Neuronal stem cell (in vitro differentiated cells): Measurements from ENCODE around the gene ITSN2.

Experiments used
- DNase-seq: peaks from one replicate; pipeline ENCODE4 v3.0.0-alpha.2; 2013; ENCODE audit warnings: low spot score
- H2AFZ ChIP-seq: one replicate; pipeline ENCODE4 v1.6.1; 2013; ENCODE audit warnings: mild to moderate bottlenecking, low read length, inconsistent platforms
- H2AK5ac ChIP-seq: 2 replicates; pipeline ENCODE4 v1.6.1; 2013; ENCODE audit warnings: low read depth, mild to moderate bottlenecking, inconsistent platforms, low read length, moderate library complexity, mixed read lengths
- H2BK120ac ChIP-seq: 2 replicates; pipeline ENCODE4 v1.6.1; 2013; ENCODE audit warnings: low read depth, mild to moderate bottlenecking, inconsistent platforms, low read length, moderate library complexity, mixed read lengths
- H2BK12ac ChIP-seq: one replicate; pipeline ENCODE4 v1.6.1; 2013; ENCODE audit warnings: low read length, inconsistent platforms
- H2BK15ac ChIP-seq: 2 replicates; pipeline ENCODE4 v1.6.1; 2013; ENCODE audit warnings: mild to moderate bottlenecking, low read length, inconsistent platforms, mixed read lengths
- H2BK5ac ChIP-seq: one replicate; pipeline ENCODE4 v1.6.1; 2013; ENCODE audit warnings: inconsistent platforms, mild to moderate bottlenecking, low read length, moderate library complexity
- H3K14ac ChIP-seq: one replicate; pipeline ENCODE4 v1.6.1; 2013; ENCODE audit warnings: low read length, inconsistent platforms
- H3K18ac ChIP-seq: 2 replicates; pipeline ENCODE4 v1.6.1; 2013; ENCODE audit warnings: low read length, inconsistent platforms
- H3K23ac ChIP-seq: 2 replicates; pipeline ENCODE4 v1.6.1; 2013; ENCODE audit warnings: low read depth, mild to moderate bottlenecking, mixed read lengths, low read length, inconsistent platforms; ENCODE audit not compliant: poor library complexity
- H3K27ac ChIP-seq: replicated peaks from 3 replicates; pipeline ENCODE4 v1.5.1; 2013; ENCODE audit warnings: low read length, inconsistent platforms
- H3K27me3 ChIP-seq, 3 experiments: 2 replicates each; pipeline ENCODE4 v1.6.1; 2013; ENCODE audit warnings: low read length in 3 of 3, mild to moderate bottlenecking in 2 of 3, inconsistent platforms in 1 of 3, low read depth in 1 of 3, mixed read lengths in 1 of 3, moderate library complexity in 1 of 3; ENCODE audit not compliant: control insufficient read depth in 3 of 3, insufficient read depth in 3 of 3
- H3K36me3 ChIP-seq, 2 donors: replicated peaks in 1 of 2; 2 replicates each; pipeline ENCODE4 v1.6.1; 2013; ENCODE audit warnings: low read length in 2 of 2; ENCODE audit not compliant: control insufficient read depth in 2 of 2, insufficient read depth in 2 of 2
- H3K4ac ChIP-seq: 2 replicates; pipeline ENCODE4 v1.6.1; 2013; ENCODE audit warnings: inconsistent platforms, mild to moderate bottlenecking, low read length, moderate library complexity
- H3K4me1 ChIP-seq, 2 donors: 1 replicate in 1 of 2; 2 replicates in 1 of 2; pipeline ENCODE4 v1.6.1; 2013; ENCODE audit warnings: low read length in 2 of 2, low read depth in 1 of 2; ENCODE audit not compliant: control insufficient read depth in 2 of 2, insufficient read depth in 1 of 2
- H3K4me2 ChIP-seq: one replicate; pipeline ENCODE4 v1.6.1; 2013; ENCODE audit warnings: mild to moderate bottlenecking, low read length, inconsistent platforms; ENCODE audit not compliant: insufficient read depth, poor library complexity, severe bottlenecking
- H3K4me3 ChIP-seq, 2 donors: 2 replicates each; pipeline ENCODE4 v1.5.1; 2013; ENCODE audit warnings: low read length in 2 of 2, mild to moderate bottlenecking in 2 of 2, inconsistent platforms in 1 of 2, moderate library complexity in 1 of 2
- H3K79me1 ChIP-seq: one replicate; pipeline ENCODE4 v1.6.1; 2013; ENCODE audit warnings: low read depth, mild to moderate bottlenecking, inconsistent platforms, low read length, moderate library complexity
- H3K9ac ChIP-seq: one replicate; pipeline ENCODE4 v1.6.1; 2013; ENCODE audit warnings: mild to moderate bottlenecking, low read depth, low read length, inconsistent platforms; ENCODE audit not compliant: poor library complexity
- H3K9me3 ChIP-seq, 2 donors: replicated peaks in 1 of 2; 2 replicates each; pipeline versions ENCODE3 to v1.6.1; 2013; ENCODE audit warnings: low read length in 2 of 2, mild to moderate bottlenecking in 2 of 2, inconsistent platforms in 1 of 2, low read depth in 1 of 2, mixed read lengths in 1 of 2, moderate library complexity in 1 of 2; ENCODE audit not compliant: control insufficient read depth in 2 of 2, insufficient read depth in 1 of 2
- H4K8ac ChIP-seq: one replicate; pipeline ENCODE4 v1.6.1; 2013; ENCODE audit warnings: low read depth, mild to moderate bottlenecking, inconsistent platforms, low read length, moderate library complexity
- H4K91ac ChIP-seq: one replicate; pipeline ENCODE4 v1.6.1; 2013; ENCODE audit warnings: low read length, low read depth, mild to moderate bottlenecking, inconsistent platforms; ENCODE audit not compliant: poor library complexity
- WGBS, 2 donors: extraction: QIAGEN DNeasy Blood & Tissue Kit; methylation state at CpG; one replicate each; pipeline ENCODE4 v1.1.7; 2013; ENCODE audit warnings: missing lambda C conversion rate in 2 of 2, mixed read lengths in 1 of 2; ENCODE audit not compliant: insufficient read length in 2 of 2, insufficient replicate concordance in 1 of 2; ENCODE audit errors: extremely low coverage in 2 of 2; 5-methylcytosine and 5-hydroxymethylcytosine counted together

ITSN2 gene

DNA sequence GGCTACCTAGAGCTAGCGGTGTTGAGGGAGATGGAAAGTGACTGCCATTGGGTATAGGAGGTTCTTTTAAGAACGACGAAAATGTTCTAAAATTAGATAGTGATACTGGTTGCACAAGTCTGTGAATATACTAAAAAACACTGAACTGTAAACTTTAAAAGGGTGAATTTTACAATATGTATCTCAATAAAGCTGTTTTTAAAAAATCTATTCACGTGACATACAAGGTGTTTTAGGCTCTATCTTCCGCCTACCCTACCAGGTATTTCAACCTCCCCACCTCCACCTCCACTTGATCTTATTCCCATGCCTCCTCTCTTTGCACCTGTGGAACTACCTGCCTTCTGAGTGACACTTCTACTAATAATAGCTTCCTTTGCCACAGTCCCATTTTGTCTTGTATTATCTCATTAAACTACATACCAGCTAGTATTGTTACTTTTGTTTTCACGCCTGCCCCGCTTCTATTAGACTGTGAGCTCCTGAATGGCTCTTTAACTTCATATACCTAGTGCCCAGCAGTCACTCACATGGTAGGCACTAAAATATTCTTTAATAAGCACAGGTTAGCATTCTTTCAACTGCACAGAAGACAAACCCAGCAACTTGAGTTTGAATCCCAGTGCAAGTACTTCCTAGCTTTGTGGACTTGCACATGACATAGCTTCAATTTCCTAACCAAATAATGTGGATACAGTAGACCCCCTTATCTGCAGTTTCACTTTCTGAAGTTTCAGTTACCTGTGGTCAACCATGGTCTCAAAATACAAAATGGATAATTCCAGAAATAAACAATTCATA lies 9.3 kb downstream of the ITSN2 start:
- H3K4me2 ChIP-seq: no peak overlapping the region
- no peak overlapping the region for H4K8ac ChIP-seq
- no peak overlapping the region for H3K27ac ChIP-seq
- H2BK15ac ChIP-seq: no peak overlapping the region
- H3K4me3 ChIP-seq: no peak overlapping the region
- no peak overlapping the region for H3K23ac ChIP-seq
- H3K18ac ChIP-seq: no peak overlapping the region
- no peak overlapping the region for H2AK5ac ChIP-seq
- no peak overlapping the region for H3K14ac ChIP-seq
- H3K4me1 ChIP-seq: peaks cover 0 to 4% of the 10 kb centered on the region in 2 donors
- H2AFZ ChIP-seq: no peak overlapping the region
- H3K9me3 ChIP-seq: no peaks in the 10 kb centered on the region
- H3K36me3 ChIP-seq: no peaks in the 10 kb centered on the region
- no peak overlapping the region for H4K91ac ChIP-seq
- H2BK12ac ChIP-seq: no peak overlapping the region
- H3K9ac ChIP-seq: no peak overlapping the region
- H3K27me3 ChIP-seq: no peaks in the 10 kb centered on the region
- no peak for DNase-seq
- no peak overlapping the region for H3K4ac ChIP-seq
- no CpG with 5 or more reads among the region's 7 CpGs for WGBS, 2 donors
- H3K79me1 ChIP-seq: no peaks in the 10 kb centered on the region
- H2BK5ac ChIP-seq: no peak overlapping the region
- no peak overlapping the region for H2BK120ac ChIP-seq

DNA sequence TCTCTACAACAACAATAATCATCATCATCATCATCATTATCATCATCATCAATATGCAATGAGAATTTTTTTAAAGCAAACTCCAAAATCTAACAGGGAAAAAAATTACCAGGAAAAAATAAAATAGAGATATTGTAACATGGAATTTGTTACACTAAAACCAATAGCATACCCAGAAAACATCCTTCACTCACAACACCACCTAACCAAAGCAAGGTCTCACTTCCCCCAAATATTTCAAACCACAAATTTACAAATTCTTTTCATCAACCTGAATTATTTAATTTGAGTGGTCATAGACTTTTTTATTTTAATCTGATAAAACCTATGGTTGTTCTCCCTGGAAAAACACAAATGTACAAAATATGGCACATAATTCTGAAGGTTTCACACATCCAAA lies 11.2 kb downstream of the ITSN2 start:
- no peak overlapping the region for H2AK5ac ChIP-seq
- H3K9me3 ChIP-seq: no peaks in the 10 kb centered on the region
- H3K23ac ChIP-seq: no peak overlapping the region
- no peak overlapping the region for H2AFZ ChIP-seq
- H3K27ac ChIP-seq: no peak overlapping the region
- no peak overlapping the region for H4K8ac ChIP-seq
- no peak overlapping the region for H2BK12ac ChIP-seq
- no peak for DNase-seq
- no peaks in the 10 kb centered on the region for H3K79me1 ChIP-seq
- H3K14ac ChIP-seq: no peak overlapping the region
- no peak overlapping the region for H2BK120ac ChIP-seq
- H3K18ac ChIP-seq: no peak overlapping the region
- no peak overlapping the region for H3K9ac ChIP-seq
- H3K4me1 ChIP-seq: peaks cover 0 to 4% of the 10 kb centered on the region in 2 donors
- H3K4me2 ChIP-seq: no peak overlapping the region
- H4K91ac ChIP-seq: no peak overlapping the region
- H3K4me3 ChIP-seq: no peak overlapping the region
- H2BK15ac ChIP-seq: no peak overlapping the region
- no peaks in the 10 kb centered on the region for H3K36me3 ChIP-seq
- no peak overlapping the region for H3K4ac ChIP-seq
- H3K27me3 ChIP-seq: no peaks in the 10 kb centered on the region
- H2BK5ac ChIP-seq: no peak overlapping the region

DNA sequence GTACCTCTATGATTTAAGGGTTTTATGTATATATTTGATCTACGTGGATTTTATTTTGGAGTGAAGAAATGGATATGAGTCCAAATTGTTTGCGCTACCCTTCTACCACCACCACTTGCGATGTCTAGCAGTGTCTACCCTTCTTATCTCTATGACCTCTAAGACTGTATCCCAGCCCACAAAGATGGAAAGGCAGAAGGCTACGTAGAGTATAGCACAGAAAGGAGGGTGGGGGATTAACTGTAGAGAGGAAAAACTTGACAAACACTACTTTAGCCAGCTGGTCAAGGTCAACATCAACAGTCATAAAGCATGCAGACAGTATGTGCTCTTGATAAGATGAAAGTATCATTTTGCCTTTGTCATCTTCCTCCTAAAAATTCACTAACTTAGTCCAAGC lies 14.4 kb downstream of the ITSN2 start:
- H4K91ac ChIP-seq: no peak overlapping the region
- whole genome bisulfite sequencing, 2 donors: 100% methylated on average over 1 of the region's 4 CpGs; no CpG with 5 or more reads in 1 of the 2 donors
- H3K4me2 ChIP-seq: no peak overlapping the region

DNA sequence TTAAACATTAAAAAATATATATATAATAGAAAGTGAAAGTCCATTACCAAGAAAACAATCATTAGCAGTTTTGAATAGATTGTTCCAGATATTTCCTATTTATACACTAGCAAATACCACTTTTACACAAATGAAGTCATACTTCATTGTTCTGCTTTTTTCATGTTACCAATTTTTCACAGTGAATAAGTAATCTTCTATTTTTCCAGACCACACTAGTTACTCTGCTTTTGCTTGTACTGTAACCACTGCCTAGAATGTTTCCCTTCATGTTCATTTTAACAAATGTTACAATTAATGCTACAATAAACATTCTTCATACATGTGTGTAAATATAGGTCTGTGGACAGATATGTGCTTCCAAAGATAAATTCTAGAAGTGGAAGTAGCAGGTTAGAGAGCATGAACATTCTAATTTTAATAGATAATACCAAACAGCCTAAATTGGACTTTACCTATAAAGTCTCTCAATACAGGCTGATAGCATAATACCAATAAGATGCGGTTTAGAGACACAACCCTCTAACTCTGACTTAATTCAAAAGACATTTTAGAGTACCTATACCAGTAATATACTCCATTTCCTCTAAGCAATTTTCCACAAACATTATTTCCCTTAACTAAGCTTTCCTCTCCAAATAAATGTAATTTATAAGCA lies 17.0 kb downstream of the ITSN2 start:
- no peak for DNase-seq
- H2BK5ac ChIP-seq: no peak overlapping the region
- H3K23ac ChIP-seq: no peak overlapping the region
- no peak overlapping the region for H3K27ac ChIP-seq
- H2BK15ac ChIP-seq: no peak overlapping the region
- H3K4ac ChIP-seq: no peak overlapping the region
- no peaks in the 10 kb centered on the region for H3K4me1 ChIP-seq
- no peak overlapping the region for H3K4me2 ChIP-seq
- H3K14ac ChIP-seq: no peak overlapping the region
- H3K9me3 ChIP-seq: no peaks in the 10 kb centered on the region
- no peak overlapping the region for H3K18ac ChIP-seq
- H3K79me1 ChIP-seq: no peaks in the 10 kb centered on the region
- H2AFZ ChIP-seq: no peak overlapping the region
- no peak overlapping the region for H4K8ac ChIP-seq
- H3K4me3 ChIP-seq: no peak overlapping the region
- H2BK120ac ChIP-seq: no peak overlapping the region
- H3K27me3 ChIP-seq: no peaks in the 10 kb centered on the region
- H3K36me3 ChIP-seq: no peaks in the 10 kb centered on the region
- H2AK5ac ChIP-seq: no peak overlapping the region
- no CpG with 5 or more reads among the region's 1 CpG for WGBS, 2 donors
- H3K9ac ChIP-seq: no peak overlapping the region
- H4K91ac ChIP-seq: no peak overlapping the region
- no peak overlapping the region for H2BK12ac ChIP-seq

More for the DNA sequence above, 14.4 kb downstream of the ITSN2 start:
- H3K4me3 ChIP-seq: no peak overlapping the region
- H3K18ac ChIP-seq: no peak overlapping the region
- H4K8ac ChIP-seq: no peak overlapping the region
- H3K4ac ChIP-seq: no peak overlapping the region
- H2BK120ac ChIP-seq: no peak overlapping the region
- H3K9me3 ChIP-seq: no peaks in the 10 kb centered on the region
- H3K27me3 ChIP-seq: no peaks in the 10 kb centered on the region
- no peak overlapping the region for H2BK12ac ChIP-seq
- no peaks in the 10 kb centered on the region for H3K36me3 ChIP-seq
- H2BK15ac ChIP-seq: no peak overlapping the region
- H2AFZ ChIP-seq: no peak overlapping the region
- no peak overlapping the region for H3K9ac ChIP-seq
- H3K4me1 ChIP-seq: no peaks in the 10 kb centered on the region
- H3K27ac ChIP-seq: no peak overlapping the region
- DNase-seq: no peak
- H3K23ac ChIP-seq: no peak overlapping the region
- no peaks in the 10 kb centered on the region for H3K79me1 ChIP-seq
- no peak overlapping the region for H2BK5ac ChIP-seq
- H2AK5ac ChIP-seq: no peak overlapping the region
- no peak overlapping the region for H3K14ac ChIP-seq
